22Rv1 (cell line): ENCODE data around the gene KRTAP5-2.

ENCODE experiments used
- CTCF ChIP-seq: fragments of 450-650 bp; IDR thresholded peaks from 2 replicates; pipeline ENCODE4 v1.5.1; 2017; ENCODE audit warnings: mild to moderate bottlenecking
- ZFX ChIP-seq: fragments of 450-650 bp; IDR thresholded peaks from 2 replicates; pipeline ENCODE4 v1.6.1; 2017; ENCODE audit warnings: antibody characterized with exemption, borderline replicate concordance

DNA sequence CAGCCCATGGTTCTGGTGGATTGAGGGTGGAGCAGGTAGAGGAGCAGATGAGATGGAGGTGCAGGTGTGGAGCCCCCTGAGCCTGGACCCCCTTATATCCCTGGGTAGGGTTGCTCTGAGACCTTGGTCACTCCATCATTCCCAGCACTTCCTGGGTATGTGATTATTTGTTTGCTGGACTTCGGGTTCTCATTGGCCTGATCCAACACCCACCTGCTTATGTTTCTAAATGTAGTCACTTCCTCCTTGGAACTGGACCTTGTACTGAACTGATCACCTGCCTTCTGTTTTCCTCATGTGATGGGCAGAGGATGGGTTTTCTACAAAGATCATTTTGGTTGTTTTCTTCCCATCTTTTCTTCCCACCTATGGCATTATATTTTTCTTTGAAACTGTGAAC is 24.0 kb upstream of the KRTAP5-2 start, which contains the start of gene KRTAP5-4:
- TF ChIP-seq CTCF (no peak), ZFX (no peak)
